HuH-7 (cell line): ENCODE results near the gene RPP14.

ENCODE experiments used
- DNase-seq: peaks from one replicate; pipeline ENCODE4 v3.0.0; 2011; ENCODE audit warnings: low spot score

The RPP14 gene

DNA sequence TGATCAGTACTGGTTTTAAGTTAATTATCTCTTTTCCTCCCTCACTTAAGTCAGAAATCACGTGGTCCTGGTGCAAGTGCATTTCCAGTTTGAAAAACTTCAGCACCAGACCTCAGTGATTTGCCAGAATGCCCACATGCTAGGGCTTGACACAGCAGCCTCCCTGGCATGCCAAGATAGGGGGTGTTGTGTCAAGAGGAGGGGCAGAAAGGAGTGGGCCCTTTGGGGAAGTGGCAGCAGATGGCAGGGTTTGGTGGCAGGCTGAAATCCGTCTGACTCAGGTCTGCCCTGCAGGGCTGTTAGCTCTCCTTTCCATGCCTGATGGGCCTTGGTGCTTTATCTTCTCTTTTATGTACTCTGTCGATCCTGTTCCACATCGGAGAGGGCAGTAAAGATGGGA, 50.0 kb downstream of the RPP14 start:
- DNase-seq = no peak

DNA sequence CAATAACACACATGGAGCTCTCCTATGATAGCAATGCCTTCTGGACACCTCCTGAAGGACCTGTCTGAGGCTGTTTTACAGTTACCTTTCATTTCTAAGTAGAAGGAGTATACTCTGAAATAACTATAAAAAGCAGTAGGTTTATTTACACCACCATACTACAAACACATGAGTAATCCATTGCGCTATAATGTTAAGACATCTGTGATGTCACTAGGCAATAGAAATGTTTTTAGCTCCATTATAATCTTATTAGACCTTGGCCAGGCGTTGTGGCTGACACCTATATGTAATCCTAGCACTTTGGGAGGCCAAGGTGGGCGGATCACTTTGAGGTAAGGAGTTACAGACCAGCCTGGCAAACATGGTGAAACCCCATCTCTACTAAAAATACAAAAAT, 51.4 kb downstream of the RPP14 start:
- DNase-seq = no peak

DNA sequence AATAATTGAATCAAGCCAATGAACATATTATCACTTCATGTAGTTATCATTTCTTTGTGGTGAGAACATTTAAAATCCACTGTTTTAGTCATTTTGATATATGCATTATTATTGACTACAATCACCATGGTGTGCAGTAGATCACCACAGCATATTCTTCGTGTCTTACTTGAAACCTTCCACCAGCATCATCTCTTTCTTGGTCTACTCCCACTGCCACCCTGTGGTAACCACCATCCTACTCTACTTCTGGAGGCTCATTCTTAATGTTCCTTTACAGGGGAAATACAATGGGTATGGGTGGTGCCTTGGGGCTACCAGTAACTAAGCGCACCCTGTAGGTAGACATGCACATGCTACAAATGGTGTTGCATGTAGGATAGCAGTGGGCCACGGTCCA, 52.0 kb downstream of the RPP14 start:
- DNase-seq = no peak

DNA sequence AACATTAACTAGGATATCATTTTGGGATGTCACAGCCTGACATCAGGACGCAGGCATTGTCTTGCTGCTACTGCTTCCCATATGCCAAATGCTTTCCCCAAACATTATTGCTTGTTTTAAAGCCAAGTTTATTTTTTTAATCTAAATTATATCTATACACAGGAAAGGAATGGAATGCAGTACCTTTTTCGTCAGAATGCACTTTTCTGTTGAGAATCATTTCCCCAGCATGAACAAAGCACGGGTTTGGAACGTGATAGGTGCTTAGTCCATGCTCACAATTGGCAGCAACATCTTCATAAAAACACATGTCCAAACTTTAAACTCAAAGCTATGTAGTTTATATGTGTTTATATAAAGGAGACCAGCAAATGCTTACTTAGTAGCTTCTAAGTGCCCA, 52.8 kb downstream of the RPP14 start:
- no peak for DNase-seq

DNA sequence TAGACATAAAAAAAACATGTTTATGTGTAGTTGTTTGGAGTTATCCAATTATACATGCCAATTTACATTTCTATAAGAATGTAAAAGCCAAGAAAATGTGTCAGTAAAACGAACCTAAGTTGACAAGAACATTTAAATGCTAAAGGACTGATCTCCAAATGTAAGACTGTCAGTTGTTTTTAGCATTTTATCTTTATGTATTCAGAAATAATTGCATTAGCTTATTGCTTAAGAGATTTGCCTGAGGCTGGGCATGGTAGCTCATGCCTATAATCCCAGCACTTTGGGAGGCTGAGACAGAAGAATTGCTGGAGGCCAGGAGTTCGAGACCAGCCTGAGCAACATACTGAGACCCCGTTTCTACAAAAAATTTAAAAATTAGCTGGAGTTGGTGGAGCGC, 53.6 kb downstream of the RPP14 start:
- DNase-seq = no peak

DNA sequence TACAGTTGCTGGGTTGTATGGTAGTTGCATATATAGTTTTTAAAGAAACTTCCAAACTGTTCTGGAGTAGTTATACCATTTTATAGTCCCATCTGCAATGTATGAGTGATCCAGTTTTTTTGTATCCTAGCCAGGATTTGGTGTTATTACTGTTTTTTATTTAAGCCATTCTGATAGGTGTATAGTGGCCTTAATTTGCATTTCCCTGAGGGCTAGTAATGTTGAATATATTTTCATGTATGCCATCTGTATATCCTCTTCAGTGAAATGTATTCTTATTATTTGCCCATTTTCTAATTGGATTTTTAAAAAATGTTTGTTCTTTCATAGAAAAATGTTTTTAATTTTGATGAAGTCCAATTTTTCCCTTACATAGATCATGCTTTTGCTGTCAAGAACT, 55.8 kb downstream of the RPP14 start:
- DNase-seq = no peak

DNA sequence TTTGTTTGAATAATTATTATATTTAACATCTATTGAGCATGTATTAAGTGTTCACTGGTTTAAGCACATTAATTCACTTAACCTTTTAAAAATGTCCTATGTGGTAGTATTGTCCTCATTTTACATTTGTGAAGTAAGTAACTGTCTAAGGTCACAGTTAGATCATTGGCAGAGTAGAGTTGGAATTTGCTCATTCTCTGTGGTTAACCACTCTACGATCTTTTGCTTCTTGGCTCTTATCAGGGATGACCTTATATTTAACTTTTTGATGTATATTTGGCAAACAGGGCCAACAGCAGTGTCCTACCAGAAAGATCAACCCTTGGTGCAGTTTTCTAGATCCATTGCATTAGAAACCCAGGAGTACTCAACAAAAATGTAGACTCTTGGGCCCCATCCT, 60.7 kb downstream of the RPP14 start:
- no peak for DNase-seq

DNA sequence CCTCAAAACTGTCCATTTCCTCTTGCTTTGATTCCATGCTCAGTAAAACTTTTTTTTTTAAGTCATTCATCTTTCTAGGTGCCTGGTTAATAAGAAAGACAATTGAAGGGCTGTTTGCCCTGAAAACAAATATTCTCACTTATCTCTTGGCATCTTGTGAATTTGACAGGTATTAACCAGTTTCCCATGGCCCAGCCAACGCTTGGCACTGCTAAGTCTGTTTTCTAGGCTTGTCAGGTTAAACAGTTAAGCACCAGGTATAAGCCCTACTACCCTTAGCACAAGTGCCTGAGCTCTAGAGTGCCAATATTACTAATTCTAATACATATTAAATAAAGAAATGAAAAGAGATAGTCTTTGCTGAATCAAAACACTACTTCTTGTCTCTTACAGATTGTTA, 63.0 kb downstream of the RPP14 start:
- DNase-seq = no peak
